ENCODE measurements around the gene MEF2C. TPM values are rescaled to one million over a fixed set of nuclear protein-coding genes. Genes with fewer than 3 reads are reported as not detected.

The MEF2C gene
- total RNA-seq, 2 experiments from 2014 or later: 0.60 to 0.87 TPM

DNA sequence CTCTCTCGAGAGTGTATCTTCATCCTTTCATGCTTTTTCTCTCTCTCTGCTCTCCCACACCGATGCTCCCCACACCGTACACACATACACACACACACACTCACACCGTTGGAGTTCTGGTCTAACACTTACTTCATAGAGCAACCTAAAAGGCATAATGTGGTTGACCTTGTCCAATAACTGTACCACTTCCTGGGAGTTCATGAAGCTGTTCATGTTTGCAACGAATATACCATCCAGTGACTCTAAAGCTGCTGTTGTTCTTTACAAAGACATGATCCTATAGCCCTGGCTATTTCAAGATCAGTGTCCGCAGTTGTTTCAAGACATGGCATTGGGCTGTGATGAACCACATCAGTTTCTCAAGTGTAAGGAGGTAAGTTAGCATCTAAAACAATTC, 10.0 kb downstream of the MEF2C start:
- H3K27ac ChIP-seq (ENCODE audit: low read depth in 1 of 2, low read length in 2 of 2): no peak overlapping the region
- no peak overlapping the region for H3K27ac Mint-ChIP-seq
- no peak overlapping the region for H3K4me3 Mint-ChIP-seq
- intact Hi-C loops (cut with DNase I, micrococcal nuclease): no loop called here
- H3K9me3 Mint-ChIP-seq: no peaks in the 10 kb centered on the region
- no peak overlapping the region for H3K4me3 ChIP-seq (ENCODE audit: low read length)
- no peaks in the 10 kb centered on the region for H3K9me3 ChIP-seq (ENCODE audit: control insufficient read depth in 1 of 2, insufficient read depth in 1 of 2, low read length in 2 of 2)
- H3K27me3 ChIP-seq (ENCODE audit: control insufficient read depth in 1 of 2, insufficient read depth in 2 of 2, low read length in 2 of 2): no peaks in the 10 kb centered on the region
- no peaks in the 10 kb centered on the region for H3K36me3 Mint-ChIP-seq (ENCODE audit: low read depth)
- ATAC-seq (ENCODE audit: poor library complexity) (no peak), DNase-seq (no peak)
- H3K27me3 Mint-ChIP-seq: peaks cover 9% of the 10 kb centered on the region
- ChIA-PET CTCF (no interaction called here), POLR2A (no interaction called here)
- no peaks in the 10 kb centered on the region for H3K4me1 ChIP-seq (ENCODE audit: insufficient read depth, low read length)
- H3K36me3 ChIP-seq (ENCODE audit: insufficient read depth, low read length): no peaks in the 10 kb centered on the region
- TF ChIP-seq, protein P1, sequence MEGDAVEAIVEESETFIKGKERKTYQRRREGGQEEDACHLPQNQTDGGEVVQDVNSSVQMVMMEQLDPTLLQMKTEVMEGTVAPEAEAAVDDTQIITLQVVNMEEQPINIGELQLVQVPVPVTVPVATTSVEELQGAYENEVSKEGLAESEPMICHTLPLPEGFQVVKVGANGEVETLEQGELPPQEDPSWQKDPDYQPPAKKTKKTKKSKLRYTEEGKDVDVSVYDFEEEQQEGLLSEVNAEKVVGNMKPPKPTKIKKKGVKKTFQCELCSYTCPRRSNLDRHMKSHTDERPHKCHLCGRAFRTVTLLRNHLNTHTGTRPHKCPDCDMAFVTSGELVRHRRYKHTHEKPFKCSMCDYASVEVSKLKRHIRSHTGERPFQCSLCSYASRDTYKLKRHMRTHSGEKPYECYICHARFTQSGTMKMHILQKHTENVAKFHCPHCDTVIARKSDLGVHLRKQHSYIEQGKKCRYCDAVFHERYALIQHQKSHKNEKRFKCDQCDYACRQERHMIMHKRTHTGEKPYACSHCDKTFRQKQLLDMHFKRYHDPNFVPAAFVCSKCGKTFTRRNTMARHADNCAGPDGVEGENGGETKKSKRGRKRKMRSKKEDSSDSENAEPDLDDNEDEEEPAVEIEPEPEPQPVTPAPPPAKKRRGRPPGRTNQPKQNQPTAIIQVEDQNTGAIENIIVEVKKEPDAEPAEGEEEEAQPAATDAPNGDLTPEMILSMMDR (IDR thresholded peaks at IDR 0.05): no peak
- no peaks in the 10 kb centered on the region for H3K4me1 Mint-ChIP-seq (ENCODE audit: low read depth)

DNA sequence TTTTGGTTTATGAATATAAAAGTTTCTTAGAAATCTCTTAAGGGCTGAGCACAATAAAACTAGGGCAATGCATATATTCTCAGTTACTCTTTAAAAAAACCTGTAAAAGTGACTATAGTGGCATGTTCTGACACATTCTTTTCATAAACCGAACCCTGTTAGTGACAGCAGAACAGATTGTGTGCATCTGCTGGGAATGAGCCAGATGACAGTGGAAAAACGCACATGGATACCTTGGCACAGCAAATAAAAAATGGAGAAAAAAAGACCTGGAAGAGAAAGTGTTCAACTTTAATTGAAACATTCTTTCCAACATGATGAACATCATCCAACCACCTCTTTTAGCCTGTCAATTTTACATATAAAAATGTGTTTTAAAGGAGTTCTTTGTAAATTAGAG, 12.7 kb downstream of the MEF2C start:
- H3K27me3 Mint-ChIP-seq: peaks cover 7% of the 10 kb centered on the region
- H3K36me3 Mint-ChIP-seq (ENCODE audit: low read depth): no peaks in the 10 kb centered on the region
- H3K27ac ChIP-seq (ENCODE audit: low read depth in 1 of 2, low read length in 2 of 2): no peak overlapping the region
- no peaks in the 10 kb centered on the region for H3K36me3 ChIP-seq (ENCODE audit: insufficient read depth, low read length)
- H3K9me3 ChIP-seq (ENCODE audit: control insufficient read depth in 1 of 2, insufficient read depth in 1 of 2, low read length in 2 of 2): no peaks in the 10 kb centered on the region
- no peaks in the 10 kb centered on the region for H3K4me1 ChIP-seq (ENCODE audit: insufficient read depth, low read length)
- ATAC-seq (ENCODE audit: poor library complexity) (no peak), DNase-seq (no peak)
- intact Hi-C loops (cut with DNase I, micrococcal nuclease): no loop called here
- H3K27me3 ChIP-seq (ENCODE audit: control insufficient read depth in 1 of 2, insufficient read depth in 2 of 2, low read length in 2 of 2): no peaks in the 10 kb centered on the region
- no peak overlapping the region for H3K4me3 Mint-ChIP-seq
- POLR2A ChIA-PET: no interaction called here
- no peaks in the 10 kb centered on the region for H3K9me3 Mint-ChIP-seq
- H3K27ac Mint-ChIP-seq: no peak overlapping the region
- no peak overlapping the region for H3K4me3 ChIP-seq (ENCODE audit: low read length)
- TF ChIP-seq, protein P1 (IDR thresholded peaks at IDR 0.05): no peak
- H3K4me1 Mint-ChIP-seq (ENCODE audit: low read depth): no peaks in the 10 kb centered on the region
- CTCF ChIA-PET: no interaction called here

DNA sequence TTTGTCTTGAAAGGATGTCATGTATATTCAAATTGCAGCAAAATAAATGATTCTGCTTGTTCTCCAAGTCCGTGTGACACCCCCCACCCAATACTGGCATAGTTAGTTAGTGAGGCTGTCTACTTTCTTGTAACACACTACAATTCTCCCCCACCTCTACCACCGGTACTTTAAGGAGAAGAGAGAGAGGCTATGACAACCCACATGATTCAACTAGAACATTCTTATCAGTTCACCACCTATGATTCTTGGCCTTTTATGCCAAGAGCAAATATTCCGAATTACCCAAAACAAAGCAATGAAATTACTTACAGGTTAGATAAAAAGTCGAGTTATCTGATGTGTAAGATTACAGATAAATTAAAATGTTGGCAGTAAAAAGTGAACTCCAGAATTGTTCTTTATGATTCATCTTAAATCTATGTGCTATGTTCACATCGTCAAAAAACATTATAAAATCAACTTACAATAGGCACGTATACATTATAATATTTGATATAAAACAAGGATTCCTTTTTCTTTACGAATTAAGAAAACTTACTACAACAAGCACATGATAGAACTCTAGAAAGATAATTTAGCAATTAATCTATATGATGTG, 14.4 kb downstream of the MEF2C start:
- no peaks in the 10 kb centered on the region for H3K36me3 Mint-ChIP-seq (ENCODE audit: low read depth)
- H3K9me3 Mint-ChIP-seq: no peaks in the 10 kb centered on the region
- ChIA-PET CTCF (no interaction called here), POLR2A (no interaction called here)
- H3K4me1 ChIP-seq (ENCODE audit: insufficient read depth, low read length): no peaks in the 10 kb centered on the region
- H3K4me3 Mint-ChIP-seq: no peak overlapping the region
- intact Hi-C loops (cut with DNase I, micrococcal nuclease): no loop called here
- H3K27me3 ChIP-seq (ENCODE audit: control insufficient read depth in 1 of 2, insufficient read depth in 2 of 2, low read length in 2 of 2): no peaks in the 10 kb centered on the region
- no peaks in the 10 kb centered on the region for H3K9me3 ChIP-seq (ENCODE audit: control insufficient read depth in 1 of 2, insufficient read depth in 1 of 2, low read length in 2 of 2)
- no peak for DNase-seq
- no peak overlapping the region for H3K27ac Mint-ChIP-seq
- H3K4me3 ChIP-seq (ENCODE audit: low read length): no peak overlapping the region
- ATAC-seq (ENCODE audit: poor library complexity): no peak
- TF ChIP-seq, protein P1 (IDR thresholded peaks at IDR 0.05): no peak
- no peaks in the 10 kb centered on the region for H3K4me1 Mint-ChIP-seq (ENCODE audit: low read depth)
- no peaks in the 10 kb centered on the region for H3K36me3 ChIP-seq (ENCODE audit: insufficient read depth, low read length)
- H3K27me3 Mint-ChIP-seq: peaks cover 7% of the 10 kb centered on the region
- H3K27ac ChIP-seq (ENCODE audit: low read depth in 1 of 2, low read length in 2 of 2): no peak overlapping the region
